Pancreas (tissue), 10 donors: Measurements from ENCODE around the gene SLC25A5. TPM values are rescaled to one million over a fixed set of nuclear protein-coding genes. Genes with fewer than 3 reads are reported as not detected.

Experiments
- ATAC-seq, 4 donors: fragments of 200-7000 bp; cut with Tn5 transposase; one replicate each; pipeline versions ENCODE4 v1.8.0 to v1.9.1; 2020; ENCODE audit warnings: mild to moderate bottlenecking in 4 of 4, moderate library complexity in 4 of 4
- DNase-seq, 6 donors: peaks; one replicate each; pipeline ENCODE4 v3.0.0-alpha.2; 2020
- FAIRE-seq: peaks from 2 replicates; lab custom pipeline; 2012; peaks lifted over from hg19 to GRCh38; lab: Jason Lieb, UNC
- H3K27ac ChIP-seq, 4 donors: fragments of 200-600 bp; sonication (generic); 1 replicate in 3 of 4; 2 replicates in 1 of 4; pipeline versions ENCODE4 v1.5.0 to v1.8.0; 2020
- H3K27me3 ChIP-seq, 4 donors: fragments of 200-600 bp; one replicate each; pipeline ENCODE4 v1.8.0; 2021
- H3K36me3 ChIP-seq, 3 donors: fragments of 200-600 bp; sonication (generic) in 1 of 3; one replicate each; pipeline versions ENCODE4 v1.5.0 to v1.8.0; 2020 to 2021
- H3K4me1 ChIP-seq, 3 donors: fragments of 200-600 bp; one replicate each; pipeline ENCODE4 v1.8.0; 2021
- H3K4me3 ChIP-seq, 4 donors: fragments of 200-600 bp; sonication (generic) in 2 of 4; one replicate each; pipeline versions ENCODE4 v1.5.0 to v1.8.0; 2020 to 2021
- H3K9me3 ChIP-seq, 4 donors: fragments of 200-600 bp; one replicate each; pipeline ENCODE4 v1.8.0; 2021
- CTCF ChIP-seq, 4 donors: fragments of 200-600 bp; sonication (generic) in 3 of 4; IDR thresholded peaks; one replicate each; pipeline versions ENCODE4 v1.5.0 to v1.8.0; 2021; ENCODE audit warnings: antibody characterized with exemption in 4 of 4
- WGBS, 2 donors: extraction: QIAGEN DNeasy Blood & Tissue Kit; methylation state at CpG; one replicate each; pipeline ENCODE4 v1.1.7; 2013; 5-methylcytosine and 5-hydroxymethylcytosine counted together
- intact Hi-C, 3 donors: fragments of 100-400 bp; cut with DNase I; formaldehyde crosslinking; loops; one replicate each; pipeline versions ENCODE4 v1.11.1 to v1.14.2; 2022
- polyA plus RNA-seq, 2 donors: library from polyadenylated mRNA; stranded (reverse); fragments of 200-250 nt; gene quantifications; one replicate each; pipeline ENCODE4 v1.2.3, GENCODE V29; 2013
- total RNA-seq, 6 donors: library from RNA; stranded (reverse); fragmentation: NEBNext Ultra II Directional in 4 of 6; extraction: Animal tissue kit (Norgen Biotek cat#: 25700) in 4 of 6; gene quantifications; one replicate each; pipeline versions ENCODE4 v1.2.1 to v1.2.4, GENCODE V29; 2021 to 2023
- donor health status: healthy with polysubstance abuse.
- donor health status: DM: no; HTN: no; CAD: no; lungs with moderate emphysema.
- donor health status: DM: no; HTN: no; CAD: no.
- donor health status: control.
- donor health status: control.
- donor health status: Bipolar disorder and iron deficiency.
- donor health status: DM: yes; HTN: yes; CAD: no.
- donor health status: DM: no; HTN: no; CAD: no.
- donor health status: DM: no; HTN: no; CAD: no.
- donor health status: DM: yes; HTN: yes; CAD: no.

The SLC25A5 gene
- total and polyA plus RNA-seq, 8 donors, result 112 to 462 (median 273) TPM

- ATAC-seq (peak; percentile 28 to 48 (median 38)), DNase-seq (peak in 4 of 6 donors; percentile 60 to 70 (median 66)), FAIRE-seq (no peak)
- Histone ChIP-seq H3K36me3 (peaks cover 0 to 9% (median 3%) of the 10 kb centered on the region in 3 donors), H3K4me1 (peaks cover 4 to 15% (median 7%) of the 10 kb centered on the region in 3 donors), H3K27me3 (no peaks in the 10 kb centered on the region), H3K27ac (peak overlapping the region; percentile 31 to 81 (median 74)), H3K9me3 (no peaks in the 10 kb centered on the region), H3K4me3 (peak overlapping the region in 1 of 4 donors; percentile 68)
- intact Hi-C loops, result no loop called here
- no peak for TF ChIP-seq CTCF (IDR thresholded peaks at IDR 0.05)
- 34 to 45% methylated on average over 3 of the region's 3 CpGs for WGBS, 2 donors
Observed at GRCh38 chrX:119466970-119467369, 1.3 kb upstream of the SLC25A5 start.

DNA sequence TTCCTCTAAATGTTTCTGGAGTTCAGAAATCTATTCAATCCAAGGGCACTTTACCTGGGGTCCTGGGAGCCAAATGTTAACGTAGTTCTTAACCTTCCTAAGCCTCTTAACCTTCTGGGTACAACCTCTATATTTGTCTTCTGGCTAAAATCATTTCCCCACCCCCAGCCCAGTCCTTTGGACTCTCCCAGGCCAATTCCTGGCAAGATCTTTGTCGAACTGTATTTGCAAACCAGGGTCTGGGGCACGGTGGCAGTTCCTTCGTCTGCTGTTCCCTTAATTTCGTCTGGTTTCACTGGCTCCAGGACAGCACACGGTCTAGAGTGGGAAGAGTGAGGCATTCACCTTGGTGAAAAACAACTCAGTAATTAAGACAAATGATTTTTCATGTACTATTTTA is 811 bp upstream of the SLC25A5 start:
- Histone ChIP-seq H3K27ac (peak overlapping the region; percentile 31 to 81 (median 74)), H3K27me3 (no peaks in the 10 kb centered on the region), H3K36me3 (peaks cover 0 to 9% (median 3%) of the 10 kb centered on the region in 3 donors), H3K4me3 (peak overlapping the region in 2 of 4 donors; percentile 61 to 68), H3K9me3 (no peaks in the 10 kb centered on the region), H3K4me1 (peaks cover 4 to 15% (median 7%) of the 10 kb centered on the region in 3 donors)
- 34 to 35% methylated on average over 6 of the region's 6 CpGs for WGBS, 2 donors
- no peak for TF ChIP-seq CTCF (IDR thresholded peaks at IDR 0.05)
- DNase-seq, result peak in 2 of 6 donors; percentile 24 to 27
- peak in 3 of 4 donors; percentile 2 to 30 (median 7) for ATAC-seq
- no peak for FAIRE-seq
- intact Hi-C loops, result no loop called here

DNA sequence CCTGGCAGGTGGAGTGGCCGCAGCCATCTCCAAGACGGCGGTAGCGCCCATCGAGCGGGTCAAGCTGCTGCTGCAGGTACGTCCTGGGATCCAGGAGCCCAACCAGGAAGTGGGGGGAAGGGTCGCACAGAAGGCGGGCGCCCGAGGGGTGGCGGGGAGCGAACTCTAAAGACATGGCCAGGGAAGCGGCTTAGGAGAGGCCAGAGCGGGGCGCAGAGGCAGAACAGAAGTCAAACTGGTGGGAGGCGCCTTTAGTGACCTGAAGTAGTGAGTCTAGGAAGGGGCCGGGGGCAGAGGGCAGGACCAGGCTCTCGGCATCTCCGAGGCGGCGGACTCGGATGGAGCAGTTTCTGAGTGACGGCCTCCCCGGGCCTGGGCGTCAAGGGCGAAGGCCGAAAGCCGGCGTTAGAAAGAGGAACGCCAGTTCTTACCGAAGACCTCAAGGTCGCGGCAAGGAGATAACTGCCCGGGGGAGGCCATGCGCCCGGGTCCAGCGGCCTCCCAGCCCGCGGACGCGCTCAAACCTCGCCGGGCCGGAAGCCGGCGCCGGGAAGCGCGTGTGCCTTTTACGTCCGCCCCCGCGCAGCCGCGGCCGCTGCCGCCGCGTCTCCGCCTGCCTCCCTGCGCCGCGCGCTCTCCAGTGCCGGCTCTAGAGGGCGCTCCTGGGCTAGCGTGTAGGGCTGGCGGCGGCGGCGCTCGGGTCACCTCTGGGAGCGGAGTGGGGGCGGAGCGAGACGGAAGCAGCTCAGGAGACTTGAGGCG is 488 bp downstream of the SLC25A5 start:
- peak; percentile 40 to 59 (median 56) for TF ChIP-seq CTCF (IDR thresholded peaks at IDR 0.05)
- Histone ChIP-seq H3K4me1 (peaks cover 4 to 15% (median 7%) of the 10 kb centered on the region in 3 donors), H3K27me3 (no peaks in the 10 kb centered on the region), H3K4me3 (peak overlapping the region; percentile 29 to 68 (median 58)), H3K36me3 (peaks cover 0 to 9% (median 3%) of the 10 kb centered on the region in 3 donors), H3K9me3 (no peaks in the 10 kb centered on the region), H3K27ac (peak overlapping the region; percentile 79 to 87 (median 82))
- DNase-seq, result peak; percentile 80 to 94 (median 90)
- ATAC-seq, result peak; percentile 79 to 88 (median 80)
- no peak for FAIRE-seq
- 0 to 37% methylated on average over 49 to 78 of the region's 78 CpGs for WGBS, 2 donors
- intact Hi-C loops, result no loop called here

- peak overlapping the region; percentile 79 to 87 (median 82) for H3K27ac ChIP-seq
- intact Hi-C loops, result no loop called here
Observed at GRCh38 chrX:119469313-119469635, 1.0 kb downstream of the SLC25A5 start.

More at GRCh38 chrX:119469313-119469635, 1.0 kb downstream of the SLC25A5 start:
- H3K27me3 ChIP-seq, result no peaks in the 10 kb centered on the region
- H3K36me3 ChIP-seq, result peaks cover 0 to 9% (median 3%) of the 10 kb centered on the region in 3 donors
- DNase-seq (no peak), FAIRE-seq (no peak), ATAC-seq (no peak)
- no peaks in the 10 kb centered on the region for H3K9me3 ChIP-seq
- 1 to 48% methylated on average over 8 of the region's 8 CpGs for WGBS, 2 donors
- H3K4me3 ChIP-seq, result peak overlapping the region; percentile 29 to 68 (median 58)
- peak in 1 of 4 donors; percentile 1 for TF ChIP-seq CTCF (IDR thresholded peaks at IDR 0.05)
- peaks cover 4 to 15% (median 7%) of the 10 kb centered on the region in 3 donors for H3K4me1 ChIP-seq
